ENCODE data around the gene MYH9. TPM values are rescaled to one million over a fixed set of nuclear protein-coding genes. Genes with fewer than 3 reads are reported as not detected.

The MYH9 gene
- total RNA-seq, 1 experiment from 2014 or later, result 788 TPM

DNA sequence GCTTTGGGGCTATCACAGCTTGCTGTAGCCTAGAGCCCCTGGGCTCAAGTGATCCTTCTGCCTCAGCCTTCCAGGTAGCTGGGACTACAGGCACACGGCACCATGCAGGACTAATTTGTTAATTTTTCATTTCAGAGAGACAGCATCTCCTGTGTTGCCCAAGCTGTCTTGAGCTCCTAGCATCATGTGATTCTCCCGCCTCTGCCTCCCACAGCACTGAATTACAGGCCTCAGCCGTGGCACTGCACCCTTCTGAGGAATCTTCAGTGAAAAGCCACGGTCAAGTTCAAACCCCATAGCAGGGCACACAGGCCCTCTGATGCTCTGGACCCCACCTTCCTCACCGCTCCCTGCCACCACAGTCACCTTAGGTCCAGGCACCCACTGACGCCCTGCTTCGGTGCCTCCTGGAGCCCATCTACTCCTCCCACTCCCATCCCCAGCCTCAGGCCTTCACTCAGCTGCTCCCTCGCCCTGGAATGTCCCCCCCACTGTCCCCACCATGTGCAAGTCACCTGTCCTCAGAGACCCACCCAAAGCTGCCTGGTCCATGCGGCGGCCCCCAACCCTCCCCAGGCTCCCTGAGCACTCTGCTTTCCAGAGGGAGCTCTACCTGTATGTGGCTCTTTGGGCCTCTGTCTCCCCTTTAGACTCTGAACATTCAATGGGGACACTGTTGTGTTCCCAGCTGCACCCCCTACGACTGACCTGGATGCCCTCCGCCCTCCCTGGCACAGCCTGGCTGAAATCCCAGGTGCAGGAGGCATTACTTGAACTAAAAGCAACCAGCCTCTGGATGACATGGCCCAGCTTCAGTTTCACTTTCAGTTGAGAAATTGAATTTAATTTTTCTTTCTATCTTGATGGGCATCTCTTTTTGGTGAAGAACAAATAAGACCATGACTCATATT, 150.1 kb downstream of the MYH9 start:
- intact Hi-C loops (cut with micrococcal nuclease; ENCODE audit: unreplicated experiment) (no loop called here), in situ Hi-C loops (cut with HindIII; ENCODE audit: low pct_unique_long_range_greater_than_20kb, low sequenced_read_pairs) (no loop called here)
- BruUV-seq (replicated peaks), result no TSS peak
- Histone ChIP-seq H3K27me3 (ENCODE audit: control insufficient read depth, insufficient read depth, low read length) (no peaks in the 10 kb centered on the region), H3K9me3 (ENCODE audit: control insufficient read depth, insufficient read depth, low read depth, low read length) (no peaks in the 10 kb centered on the region), H3K4me1 (ENCODE audit: control insufficient read depth, insufficient read depth, low read length) (peaks cover 10% of the 10 kb centered on the region; the same call in 1 of the 2 replicates), H3K4me3 (ENCODE audit: low read depth in 2 of 2, low read length in 2 of 2) (peak overlapping the region; percentile 71 to 95), H3K27ac (ENCODE audit: low read length) (peak overlapping the region; percentile 91), H3K36me3 (ENCODE audit: control insufficient read depth, insufficient read depth, low read length) (no peaks in the 10 kb centered on the region)
- no peak for DNase-seq (ENCODE audit: low read depth, low spot score)
- no peak for ATAC-seq
- ChIA-PET POLR2A (interaction anchor here (0.6 kb wide), 1 partner anchor 437 kb away, joined by 4 read pairs; no protein-coding TSS in a partner anchor), CTCF (no interaction called here)
- TF ChIP-seq SIN3A (IDR thresholded peaks at IDR 0.05; ENCODE audit: borderline replicate concordance, insufficient read depth, low read depth, low read length) (no peak), TCF7L2 (IDR thresholded peaks at IDR 0.05; ENCODE audit: low read depth, low read length) (no peak), POLR2AphosphoS5 (IDR thresholded peaks at IDR 0.05; ENCODE audit: low read depth, low read length) (no peak)
- TF ChIP-seq, protein P1, sequence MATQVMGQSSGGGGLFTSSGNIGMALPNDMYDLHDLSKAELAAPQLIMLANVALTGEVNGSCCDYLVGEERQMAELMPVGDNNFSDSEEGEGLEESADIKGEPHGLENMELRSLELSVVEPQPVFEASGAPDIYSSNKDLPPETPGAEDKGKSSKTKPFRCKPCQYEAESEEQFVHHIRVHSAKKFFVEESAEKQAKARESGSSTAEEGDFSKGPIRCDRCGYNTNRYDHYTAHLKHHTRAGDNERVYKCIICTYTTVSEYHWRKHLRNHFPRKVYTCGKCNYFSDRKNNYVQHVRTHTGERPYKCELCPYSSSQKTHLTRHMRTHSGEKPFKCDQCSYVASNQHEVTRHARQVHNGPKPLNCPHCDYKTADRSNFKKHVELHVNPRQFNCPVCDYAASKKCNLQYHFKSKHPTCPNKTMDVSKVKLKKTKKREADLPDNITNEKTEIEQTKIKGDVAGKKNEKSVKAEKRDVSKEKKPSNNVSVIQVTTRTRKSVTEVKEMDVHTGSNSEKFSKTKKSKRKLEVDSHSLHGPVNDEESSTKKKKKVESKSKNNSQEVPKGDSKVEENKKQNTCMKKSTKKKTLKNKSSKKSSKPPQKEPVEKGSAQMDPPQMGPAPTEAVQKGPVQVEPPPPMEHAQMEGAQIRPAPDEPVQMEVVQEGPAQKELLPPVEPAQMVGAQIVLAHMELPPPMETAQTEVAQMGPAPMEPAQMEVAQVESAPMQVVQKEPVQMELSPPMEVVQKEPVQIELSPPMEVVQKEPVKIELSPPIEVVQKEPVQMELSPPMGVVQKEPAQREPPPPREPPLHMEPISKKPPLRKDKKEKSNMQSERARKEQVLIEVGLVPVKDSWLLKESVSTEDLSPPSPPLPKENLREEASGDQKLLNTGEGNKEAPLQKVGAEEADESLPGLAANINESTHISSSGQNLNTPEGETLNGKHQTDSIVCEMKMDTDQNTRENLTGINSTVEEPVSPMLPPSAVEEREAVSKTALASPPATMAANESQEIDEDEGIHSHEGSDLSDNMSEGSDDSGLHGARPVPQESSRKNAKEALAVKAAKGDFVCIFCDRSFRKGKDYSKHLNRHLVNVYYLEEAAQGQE (IDR thresholded peaks at IDR 0.05; ENCODE audit: insufficient read depth in 1 of 2, low read depth in 2 of 2, low read length in 1 of 2), result no peak
- TF ChIP-seq, protein P2, sequence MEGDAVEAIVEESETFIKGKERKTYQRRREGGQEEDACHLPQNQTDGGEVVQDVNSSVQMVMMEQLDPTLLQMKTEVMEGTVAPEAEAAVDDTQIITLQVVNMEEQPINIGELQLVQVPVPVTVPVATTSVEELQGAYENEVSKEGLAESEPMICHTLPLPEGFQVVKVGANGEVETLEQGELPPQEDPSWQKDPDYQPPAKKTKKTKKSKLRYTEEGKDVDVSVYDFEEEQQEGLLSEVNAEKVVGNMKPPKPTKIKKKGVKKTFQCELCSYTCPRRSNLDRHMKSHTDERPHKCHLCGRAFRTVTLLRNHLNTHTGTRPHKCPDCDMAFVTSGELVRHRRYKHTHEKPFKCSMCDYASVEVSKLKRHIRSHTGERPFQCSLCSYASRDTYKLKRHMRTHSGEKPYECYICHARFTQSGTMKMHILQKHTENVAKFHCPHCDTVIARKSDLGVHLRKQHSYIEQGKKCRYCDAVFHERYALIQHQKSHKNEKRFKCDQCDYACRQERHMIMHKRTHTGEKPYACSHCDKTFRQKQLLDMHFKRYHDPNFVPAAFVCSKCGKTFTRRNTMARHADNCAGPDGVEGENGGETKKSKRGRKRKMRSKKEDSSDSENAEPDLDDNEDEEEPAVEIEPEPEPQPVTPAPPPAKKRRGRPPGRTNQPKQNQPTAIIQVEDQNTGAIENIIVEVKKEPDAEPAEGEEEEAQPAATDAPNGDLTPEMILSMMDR (IDR thresholded peaks at IDR 0.05), result no peak

DNA sequence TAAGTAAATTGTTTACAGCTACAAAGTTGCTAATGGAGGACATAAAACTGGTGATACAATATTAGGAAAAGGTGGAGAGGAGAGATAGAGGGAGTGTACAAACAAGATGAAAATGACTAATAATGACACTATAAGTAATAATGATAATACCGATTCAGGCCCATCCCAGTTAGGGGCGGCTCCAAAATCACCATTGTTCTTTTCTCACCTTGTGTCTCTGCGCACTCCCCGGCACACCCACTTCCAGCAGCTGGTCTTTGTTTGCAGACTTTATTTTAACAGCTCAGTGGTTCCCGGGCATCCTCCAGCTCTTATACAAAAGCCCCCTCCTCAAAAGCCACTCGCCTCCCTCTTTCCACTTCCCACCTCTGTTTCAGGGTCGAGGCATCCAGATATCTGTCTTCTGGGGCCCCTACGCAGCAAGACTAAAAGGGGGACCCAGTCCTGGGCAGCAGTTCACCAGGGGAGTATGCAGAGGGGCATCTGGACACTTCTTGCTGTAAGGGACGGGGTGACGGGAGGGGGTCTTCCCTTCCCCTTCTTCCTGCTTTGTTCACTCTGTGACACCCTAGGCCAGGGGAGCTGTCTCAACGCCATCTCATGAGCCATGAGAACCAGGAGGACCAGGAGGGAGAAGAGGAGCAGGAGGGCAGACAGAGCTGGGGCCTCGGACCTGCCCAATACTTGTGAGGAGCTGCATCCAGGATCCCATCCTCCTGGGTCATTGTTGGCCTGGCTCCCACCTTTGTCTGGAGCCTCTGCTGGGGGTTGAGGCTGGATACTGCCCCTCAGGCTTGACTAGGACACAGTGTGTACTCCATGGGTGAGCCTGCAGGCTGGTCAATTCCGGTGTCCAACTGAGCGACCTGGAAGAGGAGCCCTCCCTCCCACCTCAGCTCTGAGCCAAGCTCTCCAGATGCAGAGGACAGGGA, 151.1 kb downstream of the MYH9 start:
- no TSS peak for BruUV-seq (replicated peaks)
- ChIA-PET CTCF (no interaction called here), POLR2A (interaction anchor here (0.6 kb wide), 1 partner anchor 338 kb away, joined by 5 read pairs; no protein-coding TSS in a partner anchor)
- ATAC-seq (no peak), DNase-seq (ENCODE audit: low read depth, low spot score) (no peak)
- no peaks in the 10 kb centered on the region for H3K27me3 ChIP-seq (ENCODE audit: control insufficient read depth, insufficient read depth, low read length)
- TF ChIP-seq, protein P2 (IDR thresholded peaks at IDR 0.05), result no peak
- TF ChIP-seq TCF7L2 (IDR thresholded peaks at IDR 0.05; ENCODE audit: low read depth, low read length), result no peak
- intact Hi-C loops (cut with micrococcal nuclease; ENCODE audit: unreplicated experiment) (no loop called here), in situ Hi-C loops (cut with HindIII; ENCODE audit: low pct_unique_long_range_greater_than_20kb, low sequenced_read_pairs) (no loop called here)
- H3K4me3 ChIP-seq (ENCODE audit: low read depth in 2 of 2, low read length in 2 of 2), result no peak overlapping the region
- peaks cover 10% of the 10 kb centered on the region; the same call in 1 of the 2 replicates for H3K4me1 ChIP-seq (ENCODE audit: control insufficient read depth, insufficient read depth, low read length)
- no peak overlapping the region for H3K27ac ChIP-seq (ENCODE audit: low read length)
- H3K36me3 ChIP-seq (ENCODE audit: control insufficient read depth, insufficient read depth, low read length), result no peaks in the 10 kb centered on the region
- H3K9me3 ChIP-seq (ENCODE audit: control insufficient read depth, insufficient read depth, low read depth, low read length), result no peaks in the 10 kb centered on the region

Measured in Panc1 (cell line).